ENCODE results near the gene SIX2.

DNA sequence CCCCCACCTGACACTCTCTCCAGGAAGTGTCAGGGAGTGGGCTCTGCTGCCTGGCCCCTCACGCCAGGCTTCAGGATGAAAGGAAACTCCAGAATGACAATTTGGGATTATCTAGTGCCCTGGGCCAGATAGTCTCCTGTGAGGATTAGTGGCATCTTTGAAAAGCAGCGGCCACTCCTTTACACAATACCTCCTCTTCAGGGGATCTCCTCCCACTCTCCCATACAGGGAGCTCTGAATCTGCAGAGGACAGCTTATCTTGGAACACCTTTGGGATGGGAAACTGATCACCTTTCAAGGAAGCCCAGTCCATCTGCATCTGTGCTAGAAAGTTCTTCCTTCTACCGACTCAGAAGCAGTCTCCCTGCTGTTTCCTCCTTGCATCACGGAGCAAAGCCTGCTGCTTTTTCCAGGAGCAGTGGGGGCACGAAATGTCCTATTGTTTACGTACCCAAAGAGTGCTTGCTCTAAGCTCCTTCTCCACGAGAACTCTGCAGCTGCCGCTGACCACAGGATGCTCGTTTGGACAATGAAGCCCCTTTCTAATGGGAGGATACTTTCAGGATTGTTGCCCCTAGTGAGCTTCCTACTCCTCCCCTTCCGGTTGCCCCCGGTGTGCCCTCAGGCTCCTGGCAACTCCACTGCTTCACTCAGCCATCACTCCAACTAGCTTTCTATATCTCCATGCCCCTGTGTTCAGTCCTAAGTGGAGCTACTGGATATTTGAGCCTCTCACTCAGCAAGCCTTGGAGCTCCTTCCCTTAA, 36.3 kb downstream of the SIX2 start:
- no peak for TF ChIP-seq POLR2A (IDR thresholded peaks at IDR 0.05)
- TF ChIP-seq, protein P1, sequence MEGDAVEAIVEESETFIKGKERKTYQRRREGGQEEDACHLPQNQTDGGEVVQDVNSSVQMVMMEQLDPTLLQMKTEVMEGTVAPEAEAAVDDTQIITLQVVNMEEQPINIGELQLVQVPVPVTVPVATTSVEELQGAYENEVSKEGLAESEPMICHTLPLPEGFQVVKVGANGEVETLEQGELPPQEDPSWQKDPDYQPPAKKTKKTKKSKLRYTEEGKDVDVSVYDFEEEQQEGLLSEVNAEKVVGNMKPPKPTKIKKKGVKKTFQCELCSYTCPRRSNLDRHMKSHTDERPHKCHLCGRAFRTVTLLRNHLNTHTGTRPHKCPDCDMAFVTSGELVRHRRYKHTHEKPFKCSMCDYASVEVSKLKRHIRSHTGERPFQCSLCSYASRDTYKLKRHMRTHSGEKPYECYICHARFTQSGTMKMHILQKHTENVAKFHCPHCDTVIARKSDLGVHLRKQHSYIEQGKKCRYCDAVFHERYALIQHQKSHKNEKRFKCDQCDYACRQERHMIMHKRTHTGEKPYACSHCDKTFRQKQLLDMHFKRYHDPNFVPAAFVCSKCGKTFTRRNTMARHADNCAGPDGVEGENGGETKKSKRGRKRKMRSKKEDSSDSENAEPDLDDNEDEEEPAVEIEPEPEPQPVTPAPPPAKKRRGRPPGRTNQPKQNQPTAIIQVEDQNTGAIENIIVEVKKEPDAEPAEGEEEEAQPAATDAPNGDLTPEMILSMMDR (IDR thresholded peaks at IDR 0.05), result no peak

Measured in lower leg skin (tissue), 3 donors.